Endothelial cell of umbilical vein (primary cell): Measurements from ENCODE around the gene TARS1. TPM values are rescaled to one million over a fixed set of nuclear protein-coding genes. Genes with fewer than 3 reads are reported as not detected.

Source experiments
- BruUV-seq: library from RNA; stranded (reverse); fragments of 400-500 nt; replicated peaks from 2 replicates; lab custom pipeline; 2021; lab: Mats Ljungman, UMichigan
- CTCF ChIA-PET: fragments of 300-600, 350-600 bp; sonication (Branson Sonifier 250); formaldehyde crosslinking; loops from one replicate; lab custom pipeline; 2021; ENCODE audit warnings: antibody characterized with exemption, inconsistent platforms; lab: Charles Lee
- POLR2A ChIA-PET: fragments of 300-600, 350-600 bp; sonication (Branson Sonifier 250); formaldehyde crosslinking; loops from one replicate; lab custom pipeline; 2021; ENCODE audit warnings: antibody characterized with exemption, inconsistent platforms; lab: Charles Lee
- DNase-seq: peaks from one replicate; pipeline ENCODE4 v3.0.0-alpha.2; 2011; ENCODE audit warnings: low read depth, low spot score
- FAIRE-seq: peaks from 2 replicates; lab custom pipeline; 2011; peaks lifted over from hg19 to GRCh38; lab: Jason Lieb, UNC
- H2AFZ ChIP-seq: 2 replicates; pipeline ENCODE4 v1.6.0; 2012; ENCODE audit warnings: low read depth, low read length, control low read depth, inconsistent platforms
- H3K27ac ChIP-seq: 2 replicates; pipeline ENCODE4 v1.5.1; 2011; ENCODE audit warnings: low read depth, mild to moderate bottlenecking, control low read depth, low read length, moderate library complexity; ENCODE audit not compliant: insufficient read depth
- H3K27me3 ChIP-seq, 2 experiments: 2 replicates each; pipeline versions ENCODE4 v1.6.0 to v1.6.1; 2011; ENCODE audit warnings: low read length in 2 of 2, mixed read lengths in 1 of 2; ENCODE audit not compliant: control insufficient read depth in 2 of 2, insufficient read depth in 2 of 2
- H3K36me3 ChIP-seq, 2 experiments: 2 replicates in 1 of 2; 3 replicates in 1 of 2; pipeline ENCODE4 v1.5.1; 2011; ENCODE audit warnings: low read length in 2 of 2, mild to moderate bottlenecking in 1 of 2, moderate library complexity in 1 of 2; ENCODE audit not compliant: control insufficient read depth in 2 of 2, insufficient read depth in 2 of 2; ENCODE audit errors: extremely low read depth in 1 of 2
- H3K4me1 ChIP-seq: 3 replicates; pipeline ENCODE4 v1.5.1; 2011; ENCODE audit warnings: mild to moderate bottlenecking, low read length; ENCODE audit not compliant: control insufficient read depth, insufficient read depth; ENCODE audit errors: extremely low read depth
- H3K4me2 ChIP-seq: 2 replicates; pipeline ENCODE4 v1.6.1; 2011; ENCODE audit warnings: low read length, control low read depth, mixed read lengths; ENCODE audit not compliant: insufficient read depth
- H3K4me3 ChIP-seq, 3 experiments: fragments of 200-600 bp in 1 of 3; sonication (generic), shearing (Covaris generic) in 1 of 3; replicated peaks in 1 of 3; 2 replicates each; pipeline ENCODE4 v1.5.1; 2011 to 2016; ENCODE audit warnings: control low read depth in 3 of 3, low read length in 3 of 3, mild to moderate bottlenecking in 2 of 3, inconsistent platforms in 1 of 3, low read depth in 1 of 3, moderate library complexity in 1 of 3; ENCODE audit not compliant: insufficient read depth in 1 of 3
- H3K79me2 ChIP-seq: 2 replicates; pipeline ENCODE4 v1.6.0; 2012; ENCODE audit warnings: low read length, inconsistent platforms; ENCODE audit not compliant: control insufficient read depth, insufficient read depth
- H3K9ac ChIP-seq: replicated peaks from 2 replicates; pipeline ENCODE3; 2011; ENCODE audit warnings: low read length, control low read depth; ENCODE audit not compliant: insufficient read depth; ENCODE audit errors: extremely low read depth
- H3K9me1 ChIP-seq: replicated peaks from 3 replicates; pipeline ENCODE4 v1.6.0; 2011; ENCODE audit warnings: mild to moderate bottlenecking, low read length; ENCODE audit not compliant: control insufficient read depth, insufficient read depth; ENCODE audit errors: extremely low read depth
- H3K9me3 ChIP-seq: replicated peaks from 2 replicates; pipeline ENCODE4 v1.5.1; 2012; ENCODE audit warnings: low read length, inconsistent platforms; ENCODE audit not compliant: control insufficient read depth, insufficient read depth
- H4K20me1 ChIP-seq: replicated peaks from 2 replicates; pipeline ENCODE3; 2011; ENCODE audit warnings: mild to moderate bottlenecking, low read length; ENCODE audit not compliant: control insufficient read depth, insufficient read depth; ENCODE audit errors: extremely low read depth
- EZH2 ChIP-seq: IDR thresholded peaks from 2 replicates; pipeline ENCODE4 v1.6.1; 2012; ENCODE audit warnings: borderline replicate concordance, low read depth, mild to moderate bottlenecking, moderate library complexity, low read length, inconsistent platforms; ENCODE audit not compliant: severe bottlenecking
- FOS ChIP-seq: IDR thresholded peaks from 2 replicates; pipeline ENCODE4 v1.6.1; 2011; ENCODE audit warnings: mild to moderate bottlenecking, low read length, moderate library complexity, borderline replicate concordance; ENCODE audit not compliant: insufficient read depth
- GATA2 ChIP-seq: IDR thresholded peaks from 2 replicates; pipeline ENCODE4 v1.7.0; 2011; ENCODE audit warnings: low read depth, mild to moderate bottlenecking, moderate library complexity, mixed read lengths, low read length; ENCODE audit not compliant: insufficient read length, insufficient read depth
- POLR2A ChIP-seq: IDR thresholded peaks from 2 replicates; pipeline ENCODE4 v1.6.1; 2012; ENCODE audit warnings: low read depth, mild to moderate bottlenecking, control low read depth, low read length
- POLR2AphosphoS5 ChIP-seq: IDR thresholded peaks from 2 replicates; pipeline ENCODE4 v1.6.1; 2012; ENCODE audit warnings: low read depth, mild to moderate bottlenecking, control low read depth, low read length, moderate library complexity; ENCODE audit not compliant: insufficient read depth
- dilution Hi-C: fragments of 300-500 bp; cut with MboI; formaldehyde crosslinking; loops from one replicate; pipeline ENCODE4 v1.15.0; 2019; ENCODE audit warnings: low sequenced_read_pairs; ENCODE audit not compliant: extremely low pct_ligation_motif_present
- intact Hi-C: fragments of 100-400 bp; cut with micrococcal nuclease; formaldehyde crosslinking; loops from one replicate; pipeline ENCODE4 v1.10.0; 2022
- polyA plus RNA-seq, 4 experiments: library from polyadenylated mRNA; depleted of rRNA in 3 of 4; stranded (reverse) in 3 of 4; unstranded in 1 of 4; fragments of >200 nt; gene quantifications; 2 replicates each; pipeline versions ENCODE4 v1.2.1 to v1.2.3, GENCODE V29; 2011 to 2012; ENCODE audit warnings: missing spikeins in 1 of 4
- total RNA-seq: library from RNA; stranded (reverse); gene quantifications from 2 replicates; pipeline ENCODE4 v1.2.3, GENCODE V29; 2021
- TF ChIP-seq, protein P1 (sequence below), 2 donors: IDR thresholded peaks; 1 replicate in 1 of 2; 2 replicates in 1 of 2; pipeline ENCODE4 v1.5.1; 2011; ENCODE audit warnings: low read length in 2 of 2, mild to moderate bottlenecking in 2 of 2, moderate library complexity in 2 of 2, control low read depth in 1 of 2, inconsistent platforms in 1 of 2, low read depth in 1 of 2; ENCODE audit not compliant: insufficient read depth in 1 of 2; ENCODE audit errors: extremely low read depth in 1 of 2
- TF ChIP-seq, protein P2 (sequence below): IDR thresholded peaks from 2 replicates; pipeline ENCODE4 v1.6.1; 2011; ENCODE audit not compliant: insufficient read depth, insufficient read length

The TARS1 gene
- total and polyA plus RNA-seq, 2 donors (not counting 3 experiments of a cell fraction or from before 2014, with no cell fraction given), result 39.1 to 175 TPM

DNA sequence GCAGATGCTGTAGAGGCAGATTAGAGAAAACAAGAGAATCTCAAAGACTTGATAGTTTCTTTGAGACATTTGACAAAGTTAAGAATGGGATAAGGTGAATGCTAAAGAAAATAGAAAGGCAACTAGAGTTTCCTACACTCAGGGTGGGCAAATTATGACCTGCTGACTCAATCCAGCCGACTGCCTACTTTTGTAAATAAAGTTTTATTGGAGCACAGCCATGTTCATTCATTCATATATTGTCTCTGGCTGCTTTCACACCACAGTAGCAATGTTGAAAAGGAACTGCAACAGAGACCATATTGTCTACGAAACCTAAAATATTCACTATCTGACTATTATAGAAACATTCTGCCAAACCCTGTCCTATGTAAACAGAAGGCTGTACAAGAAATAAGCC is 37.6 kb upstream of the TARS1 start:
- ChIA-PET POLR2A (no interaction called here), CTCF (no interaction called here)
- DNase-seq (no peak), FAIRE-seq (peak; percentile 8)
- no peaks in the 10 kb centered on the region for H3K9me3 ChIP-seq
- no peaks in the 10 kb centered on the region for H3K36me3 ChIP-seq
- no peak overlapping the region for H3K9ac ChIP-seq
- H2AFZ ChIP-seq, result no peak overlapping the region
- H3K27me3 ChIP-seq, result no peaks in the 10 kb centered on the region
- peaks cover 27% of the 10 kb centered on the region for H3K4me1 ChIP-seq
- no peaks in the 10 kb centered on the region for H3K9me1 ChIP-seq
- BruUV-seq, result no TSS peak
- H3K79me2 ChIP-seq, result no peaks in the 10 kb centered on the region
- H3K27ac ChIP-seq, result no peak overlapping the region
- no peak overlapping the region for H3K4me2 ChIP-seq
- TF ChIP-seq POLR2AphosphoS5 (no peak), POLR2A (no peak), FOS (no peak), EZH2 (no peak), GATA2 (no peak)
- TF ChIP-seq, protein P1, sequence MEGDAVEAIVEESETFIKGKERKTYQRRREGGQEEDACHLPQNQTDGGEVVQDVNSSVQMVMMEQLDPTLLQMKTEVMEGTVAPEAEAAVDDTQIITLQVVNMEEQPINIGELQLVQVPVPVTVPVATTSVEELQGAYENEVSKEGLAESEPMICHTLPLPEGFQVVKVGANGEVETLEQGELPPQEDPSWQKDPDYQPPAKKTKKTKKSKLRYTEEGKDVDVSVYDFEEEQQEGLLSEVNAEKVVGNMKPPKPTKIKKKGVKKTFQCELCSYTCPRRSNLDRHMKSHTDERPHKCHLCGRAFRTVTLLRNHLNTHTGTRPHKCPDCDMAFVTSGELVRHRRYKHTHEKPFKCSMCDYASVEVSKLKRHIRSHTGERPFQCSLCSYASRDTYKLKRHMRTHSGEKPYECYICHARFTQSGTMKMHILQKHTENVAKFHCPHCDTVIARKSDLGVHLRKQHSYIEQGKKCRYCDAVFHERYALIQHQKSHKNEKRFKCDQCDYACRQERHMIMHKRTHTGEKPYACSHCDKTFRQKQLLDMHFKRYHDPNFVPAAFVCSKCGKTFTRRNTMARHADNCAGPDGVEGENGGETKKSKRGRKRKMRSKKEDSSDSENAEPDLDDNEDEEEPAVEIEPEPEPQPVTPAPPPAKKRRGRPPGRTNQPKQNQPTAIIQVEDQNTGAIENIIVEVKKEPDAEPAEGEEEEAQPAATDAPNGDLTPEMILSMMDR (IDR thresholded peaks at IDR 0.05; ENCODE audit: extremely low read depth in 1 of 2, insufficient read depth in 1 of 2, low read depth in 1 of 2, low read length in 2 of 2), result no peak
- dilution Hi-C loops, result no loop called here
- H4K20me1 ChIP-seq, result no peaks in the 10 kb centered on the region
- intact Hi-C loops, result no loop called here
- H3K4me3 ChIP-seq, result no peak overlapping the region

DNA sequence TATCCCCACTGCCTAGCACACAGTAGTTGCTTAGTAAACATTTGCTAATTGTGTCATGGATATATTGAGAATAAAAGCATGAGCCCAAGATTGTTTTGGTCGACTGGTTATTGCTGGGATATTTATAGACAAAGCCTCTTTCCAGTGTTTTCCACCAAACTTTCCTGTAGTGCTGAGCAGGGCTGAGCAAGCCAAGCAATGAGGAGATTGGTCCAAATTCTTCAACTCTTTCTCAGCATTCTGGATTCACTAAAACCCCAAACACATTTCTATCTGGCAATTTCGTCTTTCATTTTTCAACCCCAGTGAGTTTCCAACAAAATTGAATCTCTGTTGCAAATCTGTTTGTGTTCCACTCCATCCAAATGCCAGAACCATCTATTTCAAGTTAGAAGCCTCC is 31.9 kb upstream of the TARS1 start:
- no peak overlapping the region for H3K27ac ChIP-seq
- no peaks in the 10 kb centered on the region for H4K20me1 ChIP-seq
- H3K9ac ChIP-seq, result no peak overlapping the region
- ChIA-PET POLR2A (no interaction called here), CTCF (no interaction called here)
- no peaks in the 10 kb centered on the region for H3K9me3 ChIP-seq
- DNase-seq (no peak), FAIRE-seq (no peak)
- H3K9me1 ChIP-seq, result no peaks in the 10 kb centered on the region
- intact Hi-C loops, result no loop called here
- no peaks in the 10 kb centered on the region for H3K4me1 ChIP-seq
- no peaks in the 10 kb centered on the region for H3K27me3 ChIP-seq
- TF ChIP-seq, protein P1 (IDR thresholded peaks at IDR 0.05; ENCODE audit: extremely low read depth in 1 of 2, insufficient read depth in 1 of 2, low read depth in 1 of 2, low read length in 2 of 2), result no peak
- TF ChIP-seq POLR2AphosphoS5 (no peak), EZH2 (no peak), POLR2A (no peak), FOS (no peak), GATA2 (no peak)
- TF ChIP-seq, protein P2, sequence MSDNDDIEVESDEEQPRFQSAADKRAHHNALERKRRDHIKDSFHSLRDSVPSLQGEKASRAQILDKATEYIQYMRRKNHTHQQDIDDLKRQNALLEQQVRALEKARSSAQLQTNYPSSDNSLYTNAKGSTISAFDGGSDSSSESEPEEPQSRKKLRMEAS, result no peak
- dilution Hi-C loops, result no loop called here
- no peak overlapping the region for H2AFZ ChIP-seq
- no peaks in the 10 kb centered on the region for H3K79me2 ChIP-seq
- H3K4me2 ChIP-seq, result no peak overlapping the region
- H3K36me3 ChIP-seq, result no peaks in the 10 kb centered on the region
- no peak overlapping the region for H3K4me3 ChIP-seq
- BruUV-seq, result no TSS peak
